Loucy (cell line): ENCODE data around the gene ABLIM1.

Experiments used
- CTCF ChIP-seq: fragments of 200-600 bp; sonication (generic); conservative IDR thresholded peaks from 2 replicates; pipeline ENCODE4 v1.5.1; 2014; ENCODE audit warnings: mild to moderate bottlenecking, antibody characterized with exemption, low read length
- EZH2phosphoT487 ChIP-seq: fragments of 200-600 bp; IDR thresholded peaks from 2 replicates; pipeline ENCODE4 v1.6.1; 2018; ENCODE audit warnings: antibody characterized with exemption, mild to moderate bottlenecking, moderate library complexity, borderline replicate concordance

DNA sequence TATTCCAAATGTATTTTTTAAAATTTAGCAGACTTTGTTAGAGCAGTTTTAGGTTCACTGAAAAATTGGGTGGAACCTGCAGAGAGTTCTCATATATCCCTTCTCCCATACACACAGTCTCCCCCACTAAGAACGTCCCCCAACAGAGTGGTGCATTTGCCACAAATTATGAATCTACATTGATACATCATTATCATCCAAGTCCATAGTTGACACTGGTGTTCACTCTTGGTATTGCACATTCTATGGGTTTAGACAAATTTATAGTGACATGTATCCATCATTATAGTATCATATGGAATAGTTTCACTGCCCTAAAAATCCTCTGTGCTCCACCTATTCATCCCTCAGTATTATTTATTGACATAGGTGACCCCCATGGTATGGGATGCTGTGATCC lies 156.4 kb downstream of the ABLIM1 start:
- TF ChIP-seq CTCF (no peak; the same call in 1 of the 2 replicates), EZH2phosphoT487 (no peak)
